ENCODE measurements around the gene NAP1L4.

DNA sequence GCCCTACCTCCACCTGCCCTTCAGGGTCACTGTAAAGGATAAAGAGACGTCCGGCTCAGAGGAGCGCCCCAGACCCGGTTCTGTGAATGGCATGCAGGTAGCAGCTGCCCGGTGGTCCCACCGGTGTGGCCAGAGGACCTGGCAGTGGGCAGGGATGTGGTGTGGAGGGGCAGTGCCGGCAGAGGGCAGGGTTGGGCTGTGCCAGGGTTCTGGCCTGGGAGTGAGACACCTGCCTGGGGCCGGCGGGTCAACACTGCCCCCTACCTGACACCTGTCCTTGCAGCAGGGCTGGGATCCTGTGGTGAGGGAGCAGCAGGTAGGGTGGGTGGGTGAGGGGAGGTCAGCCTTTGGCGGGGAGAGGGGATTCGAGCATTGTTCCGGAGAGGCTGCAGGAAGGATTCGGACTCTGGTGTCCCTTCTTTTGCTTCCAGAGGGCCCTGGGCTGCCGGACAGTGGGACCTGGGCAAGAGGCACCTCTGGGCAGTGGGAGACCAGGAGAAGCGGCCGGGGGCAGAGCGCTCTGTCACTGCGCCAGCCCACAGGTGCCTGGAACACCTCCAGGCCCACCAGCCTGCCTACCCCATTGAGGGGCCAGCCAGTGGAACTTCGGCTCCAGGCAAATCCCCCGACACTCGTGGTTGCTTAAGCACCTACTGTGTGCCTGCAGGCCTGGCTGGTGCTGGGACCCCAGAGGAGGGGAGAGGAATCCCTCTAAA lies 61.3 kb downstream of the NAP1L4 start:
- TF ChIP-seq EZH2 (IDR thresholded peaks at IDR 0.05; ENCODE audit: borderline replicate concordance, insufficient read depth, low read depth, low read length, poor library complexity, severe bottlenecking): no peak
- TF ChIP-seq, protein P1, sequence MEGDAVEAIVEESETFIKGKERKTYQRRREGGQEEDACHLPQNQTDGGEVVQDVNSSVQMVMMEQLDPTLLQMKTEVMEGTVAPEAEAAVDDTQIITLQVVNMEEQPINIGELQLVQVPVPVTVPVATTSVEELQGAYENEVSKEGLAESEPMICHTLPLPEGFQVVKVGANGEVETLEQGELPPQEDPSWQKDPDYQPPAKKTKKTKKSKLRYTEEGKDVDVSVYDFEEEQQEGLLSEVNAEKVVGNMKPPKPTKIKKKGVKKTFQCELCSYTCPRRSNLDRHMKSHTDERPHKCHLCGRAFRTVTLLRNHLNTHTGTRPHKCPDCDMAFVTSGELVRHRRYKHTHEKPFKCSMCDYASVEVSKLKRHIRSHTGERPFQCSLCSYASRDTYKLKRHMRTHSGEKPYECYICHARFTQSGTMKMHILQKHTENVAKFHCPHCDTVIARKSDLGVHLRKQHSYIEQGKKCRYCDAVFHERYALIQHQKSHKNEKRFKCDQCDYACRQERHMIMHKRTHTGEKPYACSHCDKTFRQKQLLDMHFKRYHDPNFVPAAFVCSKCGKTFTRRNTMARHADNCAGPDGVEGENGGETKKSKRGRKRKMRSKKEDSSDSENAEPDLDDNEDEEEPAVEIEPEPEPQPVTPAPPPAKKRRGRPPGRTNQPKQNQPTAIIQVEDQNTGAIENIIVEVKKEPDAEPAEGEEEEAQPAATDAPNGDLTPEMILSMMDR (IDR thresholded peaks at IDR 0.05): peak; percentile 41

All from B cell (primary cell).